HG02571 (cell line): ENCODE results near the gene SDE2.
A peak's percentile ranks its signal among the peaks of the same experiment; 100 is the strongest.

Source experiments
- ATAC-seq: cut with Tn5 transposase; IDR thresholded peaks from one replicate; pipeline ENCODE4 v1.9.1; 2021; ENCODE audit warnings: mild to moderate bottlenecking, moderate library complexity; ENCODE audit not compliant: unreplicated experiment

SDE2 gene

GRCh38 chr1:225999227-225999911 lies at the start of gene SDE2:
SDE2 (minus strand) TSS chr1:225999343; CDS start chr1:225999312, 31 bp downstream.
- ATAC-seq, result peak; percentile 77

DNA sequence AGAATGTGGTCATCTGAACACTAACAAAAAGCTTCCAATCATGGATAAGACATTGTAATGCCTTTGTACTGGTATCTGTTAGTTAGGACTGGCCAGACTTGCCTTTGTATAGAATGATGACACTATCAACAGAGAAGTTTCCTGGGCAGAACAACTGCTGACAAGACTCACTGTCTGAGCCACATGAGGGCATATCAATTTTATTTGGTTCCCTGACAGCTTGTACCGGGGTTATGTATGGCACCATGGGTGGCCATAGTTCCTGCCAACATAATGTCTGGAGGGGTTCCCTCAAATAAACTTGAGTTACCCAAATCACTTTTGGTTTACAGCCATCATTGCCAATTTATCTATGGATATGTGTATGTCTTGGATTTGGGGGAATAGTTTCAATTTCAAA lies 49.7 kb upstream of the SDE2 start:
- ATAC-seq, result no peak

DNA sequence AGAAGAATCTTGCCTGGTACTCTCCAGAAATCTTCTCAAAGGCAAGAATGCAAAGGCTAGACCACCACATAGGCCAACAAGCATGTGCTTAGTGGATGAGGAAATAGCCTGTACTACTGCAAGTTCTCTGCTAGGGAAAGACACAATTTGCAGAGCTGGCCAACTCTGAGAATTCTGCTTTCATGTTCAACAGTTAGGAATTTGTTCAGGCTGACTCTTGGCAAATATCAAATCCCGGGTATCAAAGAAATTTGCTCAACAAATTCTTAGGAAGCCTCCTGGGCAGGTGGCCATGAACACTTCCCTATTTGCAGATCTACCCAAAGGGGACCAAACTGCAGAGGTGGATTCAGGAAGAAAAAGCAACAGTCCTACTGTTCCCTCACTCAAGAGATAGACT lies 48.4 kb upstream of the SDE2 start:
- ATAC-seq, result no peak

DNA sequence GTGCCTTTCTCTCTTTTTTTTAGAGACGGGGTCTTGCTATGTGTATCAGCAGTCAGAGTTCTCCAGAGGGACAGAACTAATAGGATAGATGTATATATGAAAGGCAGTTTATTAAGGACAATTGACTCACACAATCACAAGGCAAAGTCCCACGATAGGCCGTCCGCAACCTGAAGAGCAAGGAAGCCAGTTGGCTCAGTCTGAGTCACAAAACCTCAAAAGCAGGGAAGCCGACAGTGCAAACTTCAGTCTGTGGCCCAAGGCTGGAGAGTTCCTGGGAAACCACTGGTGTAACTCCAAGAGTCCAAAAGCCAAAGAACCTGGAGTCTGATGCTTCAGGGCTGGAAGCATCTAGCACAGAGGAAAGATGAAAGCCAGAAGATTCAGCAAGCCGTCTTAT lies 47.1 kb upstream of the SDE2 start:
- no peak for ATAC-seq

DNA sequence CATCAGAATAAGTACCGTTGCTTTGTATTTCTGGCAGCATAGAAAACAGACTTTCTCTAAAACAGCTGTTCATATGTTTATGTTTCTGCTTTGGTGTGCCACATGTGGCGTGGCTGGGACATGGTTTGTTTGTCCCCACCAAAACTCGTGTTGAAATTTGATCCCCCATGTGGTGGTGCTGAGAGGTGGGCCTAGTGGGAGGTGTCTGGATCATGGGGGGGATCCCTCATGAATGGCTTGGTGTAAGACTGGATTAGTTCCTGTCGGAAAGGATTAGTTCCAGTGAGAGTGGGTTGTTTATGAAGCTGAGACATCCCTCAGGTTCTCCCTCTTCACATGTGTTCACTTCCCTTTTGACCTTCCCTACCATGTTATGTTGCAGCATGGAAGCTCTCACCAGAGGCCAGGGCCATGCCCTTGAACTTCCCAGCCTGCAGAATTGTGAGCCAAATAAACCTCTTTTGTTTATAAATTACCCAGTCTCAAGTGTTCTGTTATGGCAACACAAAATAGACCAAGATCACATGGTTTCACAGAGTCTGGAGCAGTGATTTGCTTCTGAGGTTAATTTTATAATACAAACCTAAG lies 45.5 kb upstream of the SDE2 start:
- no peak for ATAC-seq

DNA sequence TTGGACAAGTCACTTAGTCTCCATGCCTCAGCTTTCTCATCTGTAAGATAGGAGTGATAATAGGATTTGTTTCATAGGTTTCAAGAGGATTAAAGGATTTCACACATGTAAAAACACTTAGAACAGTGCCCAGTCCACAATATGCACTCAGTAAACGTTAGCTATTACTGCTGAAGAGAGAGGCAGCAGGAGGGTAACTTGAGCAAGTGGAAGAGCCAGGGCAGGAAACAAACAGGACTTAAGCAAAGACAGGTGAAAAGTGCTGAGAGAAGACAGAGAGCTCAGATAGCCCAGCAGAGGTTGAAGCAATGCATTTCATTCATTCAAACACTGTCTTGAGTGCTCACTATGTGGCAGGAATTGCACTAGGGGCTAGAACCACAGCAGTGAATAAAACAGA lies 42.3 kb upstream of the SDE2 start:
- ATAC-seq, result no peak

GRCh38 chr1:226038661-226039060 lies 39.5 kb upstream of the SDE2 start:
- ATAC-seq, result no peak

DNA sequence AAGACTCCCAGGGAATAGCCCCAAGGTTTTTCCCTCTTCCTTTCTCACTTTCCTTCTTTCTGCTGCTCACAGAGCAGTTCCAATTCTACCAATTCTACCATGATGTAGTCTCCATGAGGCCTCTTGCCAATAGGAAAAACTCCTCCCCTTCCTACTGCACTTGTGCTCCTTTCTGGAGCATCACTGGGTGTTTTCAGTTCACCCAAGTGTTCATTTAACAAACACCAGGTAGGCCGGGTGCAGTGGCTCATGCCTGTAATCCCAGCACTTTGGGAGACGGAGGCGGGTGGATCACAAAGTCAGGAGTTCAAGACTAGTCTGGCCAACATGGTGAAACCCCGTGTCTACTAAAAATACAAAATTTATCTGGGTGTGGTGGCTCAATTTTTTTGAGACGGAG lies 36.8 kb upstream of the SDE2 start:
- ATAC-seq, result no peak

DNA sequence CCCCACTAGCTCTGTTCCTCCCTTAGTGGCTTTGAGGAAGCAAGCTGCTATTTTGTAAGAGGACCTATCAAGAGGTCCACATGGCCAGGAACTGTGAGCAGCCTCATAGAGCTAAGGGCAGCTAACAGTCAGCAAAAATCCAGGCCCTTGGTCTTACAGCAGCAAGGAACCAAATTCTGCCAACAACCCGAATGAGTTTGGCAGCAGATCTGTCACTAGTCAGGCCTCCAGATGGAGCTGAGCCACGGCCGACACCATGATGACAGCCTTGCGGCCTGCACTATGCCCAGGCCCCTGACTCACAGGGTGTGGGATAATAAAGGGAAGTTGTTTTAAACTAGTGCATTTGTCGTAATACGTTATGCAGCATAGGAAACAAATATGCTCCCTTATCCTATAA lies 35.3 kb upstream of the SDE2 start:
- ATAC-seq, result no peak

DNA sequence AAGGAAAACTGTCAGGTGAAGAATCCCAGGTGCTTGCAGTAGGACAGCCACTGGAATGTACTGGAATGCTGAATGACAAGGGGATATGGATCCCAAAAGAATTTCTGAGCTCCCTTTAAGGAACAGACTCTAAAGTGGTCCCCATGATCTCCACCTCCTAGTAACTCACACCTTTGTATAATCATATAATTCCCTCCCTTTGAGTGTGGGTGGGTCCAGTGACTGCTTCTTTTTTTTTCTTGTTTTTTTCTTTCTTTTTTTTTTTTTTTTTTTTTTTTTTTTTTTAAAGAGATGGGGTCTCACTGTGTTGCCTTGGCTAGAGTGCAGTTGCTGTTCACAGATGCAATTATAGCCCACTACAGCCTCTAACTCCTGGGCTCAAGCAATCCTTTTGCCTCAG lies 34.8 kb upstream of the SDE2 start:
- no peak for ATAC-seq

- ATAC-seq, result no peak
Observed at GRCh38 chr1:226033582-226033981, 34.4 kb upstream of the SDE2 start.

GRCh38 chr1:226029568-226030225 lies 30.6 kb upstream of the SDE2 start:
- no peak for ATAC-seq

GRCh38 chr1:226029093-226029496 lies 30.0 kb upstream of the SDE2 start:
- ATAC-seq, result peak; percentile 86

- no peak for ATAC-seq
Observed at GRCh38 chr1:226027538-226028217, 28.5 kb upstream of the SDE2 start.

- ATAC-seq, result no peak
Observed at GRCh38 chr1:226026833-226027232, 27.7 kb upstream of the SDE2 start.

- ATAC-seq, result no peak
Observed at GRCh38 chr1:226023735-226024134, 24.6 kb upstream of the SDE2 start.

GRCh38 chr1:226021801-226022200 lies 22.7 kb upstream of the SDE2 start:
- no peak for ATAC-seq

GRCh38 chr1:226021401-226021800 lies 22.3 kb upstream of the SDE2 start:
- no peak for ATAC-seq

DNA sequence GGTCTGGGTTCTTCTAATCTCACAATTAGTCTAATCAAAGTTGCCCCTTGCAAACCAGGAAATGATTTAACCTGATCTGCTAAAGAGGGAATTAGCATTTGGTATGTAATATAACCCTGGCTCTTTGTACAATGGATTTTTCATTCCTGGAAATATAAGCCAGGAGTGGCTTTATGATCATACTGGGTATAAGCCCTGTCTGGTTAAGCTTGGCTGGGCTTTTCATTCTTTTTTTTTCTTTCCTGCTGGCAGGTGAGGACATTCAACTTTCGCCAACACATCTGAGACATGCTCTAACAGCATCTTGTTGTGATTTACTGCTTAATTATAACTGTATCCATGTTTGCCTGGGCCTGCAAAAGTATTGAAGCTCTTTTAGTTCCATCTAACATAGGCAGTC lies 20.4 kb upstream of the SDE2 start:
- ATAC-seq, result no peak

DNA sequence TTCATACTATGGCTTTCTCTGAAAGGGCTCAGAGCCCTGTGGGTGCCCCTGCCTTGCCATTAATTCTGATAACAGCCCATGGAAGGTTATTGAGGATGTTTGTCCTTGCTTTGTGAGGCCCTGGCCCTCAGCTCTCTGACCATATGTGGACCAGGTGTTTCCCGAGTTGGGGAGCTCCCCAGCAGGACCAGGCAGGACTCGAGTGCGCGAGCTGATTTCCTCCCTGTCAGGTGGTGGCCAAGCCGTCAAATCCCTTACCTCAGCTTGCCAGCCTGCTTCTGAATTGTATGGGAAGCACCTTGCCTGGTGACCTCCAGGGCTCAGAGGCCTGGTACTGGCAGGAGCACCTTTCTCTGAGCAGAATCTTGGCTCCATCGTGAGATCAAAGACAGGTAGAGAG lies 17.9 kb upstream of the SDE2 start:
- no peak for ATAC-seq

DNA sequence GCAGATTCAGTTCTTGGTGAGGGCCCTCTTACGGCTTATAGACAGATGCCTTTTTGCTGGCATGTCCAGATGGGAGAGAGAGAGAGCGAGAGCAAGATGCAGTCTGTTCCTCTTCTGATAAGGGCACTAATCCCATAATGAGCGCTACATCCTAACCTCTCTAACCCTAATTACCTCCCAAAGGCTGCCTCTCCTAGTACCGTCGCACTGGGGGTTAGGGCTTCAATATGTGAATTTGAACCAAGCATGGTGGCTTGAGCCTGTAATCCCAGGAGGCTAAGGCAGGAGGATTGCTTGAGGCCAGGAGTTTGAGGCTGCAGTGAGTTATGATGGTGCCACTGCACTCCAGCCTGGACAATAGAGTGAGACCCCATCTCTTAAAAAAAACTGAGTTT lies 10.5 kb upstream of the SDE2 start:
- no peak for ATAC-seq
